A549 treated with ZK216348 at 1 μM for 4 hours (cell line): Measurements from ENCODE around the gene PDCD1LG2. TPM values are rescaled to one million over a fixed set of nuclear protein-coding genes. Genes with fewer than 3 reads are reported as not detected.

Experiments used
- total RNA-seq: library from RNA; stranded (reverse); fragments of 200-300 nt; extraction: Qiagen RNA extraction; gene quantifications from 5 replicates; pipeline ENCODE4 v1.2.3, GENCODE V29; 2022; ENCODE audit warnings: low read depth

Gene PDCD1LG2
- total RNA-seq: 0.19 to 0.33 TPM (median 0.29 TPM) in 5 replicates

GRCh38 chr9:5510360-5510931, at the start of gene PDCD1LG2:
PDCD1LG2 (plus strand) TSS chr9:5510531; CDS start chr9:5522547, 12,016 bp downstream.

Other genes with a start within 250 kb of the PDCD1LG2 start
- 0.21 to 0.42 TPM (median 0.38 TPM) in 3 of 5 replicates, not detected in the others for gene RLN2, start 205.8 kb upstream of the PDCD1LG2 start, total RNA-seq
- gene RLN1, start 170.7 kb upstream of the PDCD1LG2 start, total RNA-seq: not detected in 5 replicates
- gene PLGRKT, start 72.6 kb upstream of the PDCD1LG2 start, total RNA-seq: 17.6 to 35.7 TPM (median 22.0 TPM) in 5 replicates
- gene CD274, start 60.0 kb upstream of the PDCD1LG2 start, total RNA-seq: 1.2 to 2.7 TPM (median 1.8 TPM) in 5 replicates
- gene RIC1, start 118.6 kb downstream of the PDCD1LG2 start, total RNA-seq: 10.3 to 13.8 TPM (median 12.2 TPM) in 5 replicates